Activated naive CD4-positive, alpha-beta T cell treated with anti-CD3 and anti-CD28 coated beads for 36 hours (primary cell): Measurements from ENCODE around the gene RNF220. TPM values are rescaled to one million over a fixed set of nuclear protein-coding genes. Genes with fewer than 3 reads are reported as not detected.

Experiments
- CTCF ChIA-PET: fragments of 350-600 bp; sonication (Branson Sonifier 250); formaldehyde crosslinking; loops from one replicate; lab custom pipeline; 2021; ENCODE audit warnings: antibody characterized with exemption; lab: Charles Lee
- DNase-seq: peaks from one replicate; pipeline ENCODE4 v3.0.0-alpha.2; 2020
- H3K27ac Mint-ChIP-seq: one replicate; pipeline ENCODE4 v1.8.0; 2021; ENCODE audit warnings: mild to moderate bottlenecking, mixed read lengths
- H3K27me3 Mint-ChIP-seq: one replicate; pipeline ENCODE4 v1.8.0; 2021; ENCODE audit warnings: low read depth, mixed read lengths
- H3K36me3 Mint-ChIP-seq: one replicate; pipeline ENCODE4 v1.8.0; 2021; ENCODE audit warnings: low read depth, mixed read lengths
- H3K4me1 Mint-ChIP-seq: one replicate; pipeline ENCODE4 v1.8.0; 2021; ENCODE audit warnings: low read depth, mixed read lengths
- H3K4me3 Mint-ChIP-seq: one replicate; pipeline ENCODE4 v1.8.0; 2021; ENCODE audit warnings: mild to moderate bottlenecking, moderate library complexity, mixed read lengths
- H3K9me3 Mint-ChIP-seq: one replicate; pipeline ENCODE4 v1.8.0; 2021; ENCODE audit warnings: mixed read lengths
- intact Hi-C: fragments of 100-400 bp; cut with micrococcal nuclease; formaldehyde crosslinking; loops from one replicate; pipeline ENCODE4 v1.15.1; 2023
- total RNA-seq, 2 experiments: library from RNA; stranded (reverse); gene quantifications; one replicate each; pipeline ENCODE4 v1.2.3, GENCODE V29; 2021

RNF220 gene
- total RNA-seq, 2 experiments from 2014 or later, result 71.6 to 81.6 TPM

DNA sequence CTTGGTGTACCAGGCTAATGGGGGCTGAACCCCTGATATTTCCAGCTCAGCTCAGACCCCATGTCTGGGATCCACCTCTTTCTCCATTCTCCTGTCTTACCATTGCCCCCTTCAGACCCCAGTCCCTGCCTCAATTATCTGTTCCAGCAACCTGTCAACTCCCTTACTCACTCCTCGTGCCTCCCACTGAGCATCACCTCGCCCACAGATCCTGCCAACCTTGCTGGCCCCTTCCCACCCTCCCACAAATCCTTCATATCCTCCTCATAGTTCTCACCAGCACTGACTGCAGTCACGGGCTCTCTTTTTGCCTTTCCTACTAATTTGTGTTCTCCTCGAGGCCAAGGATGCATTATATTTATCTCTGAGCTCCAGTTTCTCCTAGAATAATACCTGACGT is 206.4 kb downstream of the RNF220 start:
- H3K4me3 Mint-ChIP-seq, result no peak overlapping the region
- CTCF ChIA-PET, result interaction anchor here (1.0 to 3.3 kb wide), 4 partner anchors 18 to 63 kb away, joined by 3 to 31 read pairs (median 4); partner anchors contain the start of gene TMEM53
- H3K9me3 Mint-ChIP-seq, result no peaks in the 10 kb centered on the region
- intact Hi-C loops, result no loop called here
- no peaks in the 10 kb centered on the region for H3K27me3 Mint-ChIP-seq
- no peaks in the 10 kb centered on the region for H3K4me1 Mint-ChIP-seq
- no peaks in the 10 kb centered on the region for H3K36me3 Mint-ChIP-seq
- no peak for DNase-seq
- H3K27ac Mint-ChIP-seq, result no peak overlapping the region

- Mint-ChIP-seq H3K36me3 (no peaks in the 10 kb centered on the region), H3K27me3 (no peaks in the 10 kb centered on the region), H3K27ac (no peak overlapping the region), H3K4me3 (no peak overlapping the region), H3K4me1 (no peaks in the 10 kb centered on the region), H3K9me3 (no peaks in the 10 kb centered on the region)
- CTCF ChIA-PET, result interaction anchor here (0.6 to 3.3 kb wide), 5 partner anchors 18 to 62 kb away, joined by 3 to 31 read pairs (median 3); partner anchors contain the start of gene TMEM53
- intact Hi-C loops, result no loop called here
- DNase-seq, result no peak
These were observed 206.8 kb downstream of the RNF220 start for GRCh38 chr1:44611866-44612265.

- Mint-ChIP-seq H3K36me3 (no peaks in the 10 kb centered on the region), H3K4me1 (no peaks in the 10 kb centered on the region), H3K27ac (no peak overlapping the region), H3K9me3 (no peaks in the 10 kb centered on the region), H3K4me3 (no peak overlapping the region), H3K27me3 (no peaks in the 10 kb centered on the region)
- DNase-seq, result no peak
- CTCF ChIA-PET, result no interaction called here
- intact Hi-C loops, result no loop called here
These were observed 208.9 kb downstream of the RNF220 start for GRCh38 chr1:44613941-44614340.

- Mint-ChIP-seq H3K9me3 (no peaks in the 10 kb centered on the region), H3K4me3 (no peak overlapping the region), H3K4me1 (no peaks in the 10 kb centered on the region), H3K27me3 (no peaks in the 10 kb centered on the region), H3K36me3 (no peaks in the 10 kb centered on the region), H3K27ac (no peak overlapping the region)
- intact Hi-C loops, result no loop called here
- no peak for DNase-seq
- CTCF ChIA-PET, result interaction anchor here (0.7 to 1.0 kb wide), 2 partner anchors 23 to 37 kb away, joined by 3 read pairs; no protein-coding TSS in a partner anchor
These were observed 211.4 kb downstream of the RNF220 start for GRCh38 chr1:44616284-44616990.

DNA sequence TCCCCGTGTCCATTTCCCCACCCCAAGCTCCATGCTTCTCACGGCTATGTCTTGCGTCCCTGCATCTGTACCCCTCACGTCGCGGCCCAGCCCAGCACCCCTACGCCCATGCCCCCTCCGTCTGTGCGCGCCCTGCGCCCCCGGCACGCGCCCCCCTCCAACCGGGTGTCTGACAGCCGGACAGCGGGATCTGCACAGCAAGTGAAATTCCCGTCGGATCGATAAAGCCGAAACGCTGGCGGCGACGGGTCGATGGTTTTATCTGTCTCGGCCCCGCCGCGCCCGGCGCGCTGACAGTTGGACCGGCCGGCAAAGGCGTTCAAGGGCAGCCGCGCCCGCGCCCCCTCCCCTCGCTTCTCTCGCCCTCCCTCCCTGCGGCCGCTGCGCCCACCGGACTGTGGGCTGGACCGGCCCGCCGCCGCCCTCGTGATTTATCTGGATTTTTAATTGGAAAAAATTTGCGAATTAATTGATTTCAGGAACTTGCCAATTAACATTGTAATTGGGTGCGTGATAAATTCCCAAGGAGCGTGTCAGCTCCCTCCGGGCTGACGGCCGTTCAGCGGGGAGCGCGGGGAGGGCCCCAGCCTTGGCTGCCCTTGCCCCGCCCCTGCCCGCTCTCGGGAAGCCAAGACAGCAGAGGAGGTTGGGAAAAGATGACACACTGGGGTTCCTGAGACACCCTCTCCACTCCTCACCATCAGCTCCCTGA is 212.1 kb downstream of the RNF220 start:
- CTCF ChIA-PET, result no interaction called here
- no peak overlapping the region for H3K27ac Mint-ChIP-seq
- H3K4me3 Mint-ChIP-seq, result no peak overlapping the region
- no peaks in the 10 kb centered on the region for H3K4me1 Mint-ChIP-seq
- intact Hi-C loops, result no loop called here
- no peaks in the 10 kb centered on the region for H3K27me3 Mint-ChIP-seq
- no peaks in the 10 kb centered on the region for H3K36me3 Mint-ChIP-seq
- no peak for DNase-seq
- no peaks in the 10 kb centered on the region for H3K9me3 Mint-ChIP-seq

GRCh38 chr1:44617703-44618029 is 212.6 kb downstream of the RNF220 start:
- H3K27ac Mint-ChIP-seq, result no peak overlapping the region

DNA sequence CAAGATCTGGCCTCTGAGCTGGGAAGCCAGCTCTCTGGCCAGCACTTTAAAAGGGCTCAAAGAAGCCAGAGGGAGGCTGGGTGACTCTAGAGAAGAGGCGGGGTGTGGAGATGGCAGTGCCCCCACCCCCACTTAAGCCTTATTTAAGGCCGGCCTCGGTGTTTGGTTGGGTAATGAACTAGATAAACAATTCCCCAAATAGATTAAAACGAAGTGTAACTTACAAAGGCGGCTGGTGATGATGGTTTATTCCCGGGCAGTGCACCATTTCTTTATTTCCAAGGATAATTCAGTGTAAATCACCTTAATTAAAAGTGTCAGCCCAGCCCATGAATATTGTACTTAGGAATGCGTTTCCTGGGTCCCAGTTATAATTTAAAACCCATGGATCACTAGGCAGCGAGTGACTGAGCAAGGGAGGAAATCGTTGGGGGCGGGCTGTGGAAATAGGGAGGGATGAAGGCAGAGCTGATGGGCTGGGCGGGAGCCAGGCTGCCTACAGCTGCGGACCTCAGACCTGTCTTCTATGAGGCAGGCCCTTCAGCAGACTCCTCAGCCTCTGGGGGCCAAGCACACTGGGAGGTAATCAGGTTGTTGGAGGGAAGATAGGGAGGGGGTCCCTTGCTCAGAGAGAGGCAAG is 214.3 kb downstream of the RNF220 start:
- no peaks in the 10 kb centered on the region for H3K4me1 Mint-ChIP-seq
- no peaks in the 10 kb centered on the region for H3K9me3 Mint-ChIP-seq
- CTCF ChIA-PET, result interaction anchor here (3.3 kb wide), 1 partner anchor 33 kb away, joined by 10 read pairs; no protein-coding TSS in a partner anchor
- H3K4me3 Mint-ChIP-seq, result no peak overlapping the region
- intact Hi-C loops, result no loop called here
- H3K27ac Mint-ChIP-seq, result no peak overlapping the region
- H3K36me3 Mint-ChIP-seq, result no peaks in the 10 kb centered on the region
- H3K27me3 Mint-ChIP-seq, result no peaks in the 10 kb centered on the region
- DNase-seq, result no peak

More at GRCh38 chr1:44617703-44618029, 212.6 kb downstream of the RNF220 start:
- intact Hi-C loops, result no loop called here
- H3K4me1 Mint-ChIP-seq, result no peaks in the 10 kb centered on the region
- no peak for DNase-seq
- CTCF ChIA-PET, result no interaction called here
- H3K27me3 Mint-ChIP-seq, result no peaks in the 10 kb centered on the region
- no peak overlapping the region for H3K4me3 Mint-ChIP-seq
- no peaks in the 10 kb centered on the region for H3K9me3 Mint-ChIP-seq
- no peaks in the 10 kb centered on the region for H3K36me3 Mint-ChIP-seq

GRCh38 chr1:44620072-44620471 is 215.0 kb downstream of the RNF220 start:
- CTCF ChIA-PET, result interaction anchor here (3.3 kb wide), 1 partner anchor 32 kb away, joined by 10 read pairs; no protein-coding TSS in a partner anchor
- Mint-ChIP-seq H3K27me3 (no peaks in the 10 kb centered on the region), H3K9me3 (no peaks in the 10 kb centered on the region), H3K4me1 (no peaks in the 10 kb centered on the region), H3K36me3 (no peaks in the 10 kb centered on the region), H3K27ac (no peak overlapping the region), H3K4me3 (no peak overlapping the region)
- DNase-seq, result no peak
- intact Hi-C loops, result no loop called here

DNA sequence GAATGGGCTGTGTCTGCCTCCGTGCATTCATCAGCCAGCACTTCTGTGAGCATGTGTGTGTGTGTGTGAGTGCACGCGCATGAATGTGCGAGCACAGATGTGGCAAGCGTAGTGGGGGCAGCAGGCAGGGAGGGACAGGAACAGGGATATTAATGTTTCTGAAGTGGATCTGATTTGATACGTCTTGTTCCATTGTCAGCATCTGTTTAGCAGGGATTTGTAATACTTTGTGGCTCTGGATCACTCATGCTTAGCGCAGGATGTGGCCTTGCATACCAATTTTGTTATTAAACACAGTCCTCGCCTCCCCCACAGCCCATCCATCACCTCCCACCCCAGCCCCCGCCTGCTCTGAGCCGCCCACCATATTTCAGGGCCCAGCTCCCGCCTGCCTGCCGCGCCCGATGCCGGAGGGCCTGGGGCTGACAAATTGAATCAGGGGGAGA is 216.8 kb downstream of the RNF220 start:
- Mint-ChIP-seq H3K27ac (no peak overlapping the region), H3K4me3 (no peak overlapping the region), H3K36me3 (no peaks in the 10 kb centered on the region), H3K4me1 (no peaks in the 10 kb centered on the region), H3K27me3 (no peaks in the 10 kb centered on the region), H3K9me3 (no peaks in the 10 kb centered on the region)
- CTCF ChIA-PET, result interaction anchor here (1.3 kb wide), 1 partner anchor 30 kb away, joined by 9 read pairs; no protein-coding TSS in a partner anchor
- DNase-seq, result no peak
- intact Hi-C loops, result no loop called here

DNA sequence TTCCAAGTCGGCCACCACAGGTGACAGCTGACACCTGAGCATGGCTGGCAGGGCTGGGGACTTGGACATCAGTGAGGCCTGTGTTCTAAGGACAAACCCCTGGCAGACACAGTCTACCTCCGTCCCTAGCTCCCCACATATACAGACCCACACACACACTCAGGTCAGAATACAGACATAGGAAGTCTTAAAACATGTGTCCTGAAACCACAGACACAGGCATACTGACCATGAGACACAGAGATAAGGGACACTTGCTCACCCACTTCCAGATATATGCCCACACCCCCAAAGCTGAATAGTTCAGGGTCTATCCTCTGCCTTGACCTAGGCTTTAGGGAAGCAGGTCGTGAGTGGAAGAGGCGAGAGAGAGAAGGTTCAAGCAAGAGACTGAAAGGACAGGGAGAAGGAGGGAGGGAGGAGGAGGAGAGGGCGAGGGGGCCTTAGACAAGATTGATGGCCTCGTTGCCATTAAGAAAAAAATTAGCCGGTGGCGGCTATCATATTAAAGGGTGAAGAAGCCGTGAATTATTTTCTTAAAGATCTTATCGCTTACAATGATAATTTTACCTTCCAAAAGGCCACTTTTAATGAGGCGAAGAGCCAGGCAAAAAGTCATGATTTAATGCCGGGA is 219.3 kb downstream of the RNF220 start:
- intact Hi-C loops, result no loop called here
- CTCF ChIA-PET, result interaction anchor here (0.9 kb wide), 1 partner anchor 29 kb away, joined by 3 read pairs; no protein-coding TSS in a partner anchor
- Mint-ChIP-seq H3K36me3 (no peaks in the 10 kb centered on the region), H3K4me1 (no peaks in the 10 kb centered on the region), H3K27ac (no peak overlapping the region), H3K27me3 (no peaks in the 10 kb centered on the region), H3K4me3 (no peak overlapping the region), H3K9me3 (no peaks in the 10 kb centered on the region)
- DNase-seq, result no peak

GRCh38 chr1:44625348-44625747 is 220.3 kb downstream of the RNF220 start:
- intact Hi-C loops, result no loop called here
- H3K4me1 Mint-ChIP-seq, result no peaks in the 10 kb centered on the region
- CTCF ChIA-PET, result interaction anchor here (0.9 kb wide), 1 partner anchor 28 kb away, joined by 3 read pairs; no protein-coding TSS in a partner anchor
- H3K27ac Mint-ChIP-seq, result no peak overlapping the region
- no peak overlapping the region for H3K4me3 Mint-ChIP-seq
- H3K27me3 Mint-ChIP-seq, result no peaks in the 10 kb centered on the region
- H3K36me3 Mint-ChIP-seq, result no peaks in the 10 kb centered on the region
- no peaks in the 10 kb centered on the region for H3K9me3 Mint-ChIP-seq
- no peak for DNase-seq
